Chondrocyte (in vitro differentiated cells): ENCODE results near the gene ESR1. TPM values are rescaled to one million over a fixed set of nuclear protein-coding genes. Genes with fewer than 3 reads are reported as not detected.
"Not testable (repeated sequence)": the region's sequence is repeated elsewhere in the genome, so short reads cannot be mapped to it uniquely, and the experiment has no call there.

ENCODE experiments used
- DNase-seq: peaks from one replicate; pipeline ENCODE4 v3.0.0; 2021; ENCODE audit warnings: mixed read lengths, low spot score
- H3K27ac Mint-ChIP-seq: one replicate; pipeline ENCODE4 v1.8.0; 2021; ENCODE audit warnings: mild to moderate bottlenecking, moderate library complexity, mixed read lengths; ENCODE audit not compliant: unreplicated experiment
- H3K27me3 Mint-ChIP-seq: 2 replicates; pipeline ENCODE4 v1.8.0; 2021; ENCODE audit warnings: low read depth, mixed read lengths
- H3K36me3 Mint-ChIP-seq: 2 replicates; pipeline ENCODE4 v1.8.0; 2021; ENCODE audit warnings: low read depth, mixed read lengths
- H3K4me1 Mint-ChIP-seq: 2 replicates; pipeline ENCODE4 v1.8.0; 2021; ENCODE audit warnings: low read depth, mild to moderate bottlenecking, mixed read lengths
- H3K4me3 Mint-ChIP-seq: one replicate; pipeline ENCODE4 v1.8.0; 2021; ENCODE audit warnings: mild to moderate bottlenecking, moderate library complexity, mixed read lengths; ENCODE audit not compliant: unreplicated experiment
- H3K9me3 Mint-ChIP-seq: 2 replicates; pipeline ENCODE4 v1.8.0; 2021; ENCODE audit warnings: low read depth, mixed read lengths
- total RNA-seq: library from RNA; stranded (reverse); gene quantifications from 3 replicates; pipeline ENCODE4 v1.2.1, GENCODE V29; 2021
- TF ChIP-seq, protein P1 (sequence below): fragments of 200-600 bp; sonication (generic); IDR thresholded peaks from 2 replicates; pipeline ENCODE4 v1.5.0; 2021; ENCODE audit warnings: antibody characterized with exemption, mild to moderate bottlenecking, moderate library complexity

ESR1 gene
- total RNA-seq, 1 donor from 2014 or later, result not detected

DNA sequence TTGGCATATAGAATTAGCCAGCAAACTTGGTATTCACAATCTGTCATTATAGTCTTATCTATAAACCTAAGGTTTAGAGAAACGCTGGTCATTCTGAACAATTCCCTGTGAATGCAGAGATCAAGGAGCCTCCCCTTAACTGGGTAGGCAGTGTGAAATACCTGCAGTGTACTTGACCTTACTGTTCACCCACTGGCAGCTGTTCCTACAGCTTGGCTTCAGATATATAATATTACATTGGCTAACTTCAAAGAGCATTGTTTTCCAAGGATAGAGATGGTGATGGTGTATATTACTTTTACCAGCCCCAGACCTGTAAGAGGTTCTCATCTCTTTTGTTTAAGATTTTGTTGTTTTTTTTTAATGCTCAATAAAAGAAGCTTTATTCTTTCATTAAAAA, 168.3 kb downstream of the ESR1 start:
- DNase-seq, result no peak
- no peak overlapping the region for H3K4me3 Mint-ChIP-seq
- H3K27ac Mint-ChIP-seq, result no peak overlapping the region
- TF ChIP-seq, protein P1, sequence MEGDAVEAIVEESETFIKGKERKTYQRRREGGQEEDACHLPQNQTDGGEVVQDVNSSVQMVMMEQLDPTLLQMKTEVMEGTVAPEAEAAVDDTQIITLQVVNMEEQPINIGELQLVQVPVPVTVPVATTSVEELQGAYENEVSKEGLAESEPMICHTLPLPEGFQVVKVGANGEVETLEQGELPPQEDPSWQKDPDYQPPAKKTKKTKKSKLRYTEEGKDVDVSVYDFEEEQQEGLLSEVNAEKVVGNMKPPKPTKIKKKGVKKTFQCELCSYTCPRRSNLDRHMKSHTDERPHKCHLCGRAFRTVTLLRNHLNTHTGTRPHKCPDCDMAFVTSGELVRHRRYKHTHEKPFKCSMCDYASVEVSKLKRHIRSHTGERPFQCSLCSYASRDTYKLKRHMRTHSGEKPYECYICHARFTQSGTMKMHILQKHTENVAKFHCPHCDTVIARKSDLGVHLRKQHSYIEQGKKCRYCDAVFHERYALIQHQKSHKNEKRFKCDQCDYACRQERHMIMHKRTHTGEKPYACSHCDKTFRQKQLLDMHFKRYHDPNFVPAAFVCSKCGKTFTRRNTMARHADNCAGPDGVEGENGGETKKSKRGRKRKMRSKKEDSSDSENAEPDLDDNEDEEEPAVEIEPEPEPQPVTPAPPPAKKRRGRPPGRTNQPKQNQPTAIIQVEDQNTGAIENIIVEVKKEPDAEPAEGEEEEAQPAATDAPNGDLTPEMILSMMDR, result no peak
- H3K4me1 Mint-ChIP-seq, result no peaks in the 10 kb centered on the region
- H3K27me3 Mint-ChIP-seq, result peaks cover 5% of the 10 kb centered on the region
- no peaks in the 10 kb centered on the region for H3K36me3 Mint-ChIP-seq
- H3K9me3 Mint-ChIP-seq, result peaks cover 5% of the 10 kb centered on the region

- H3K27me3 Mint-ChIP-seq, result peaks cover 16% of the 10 kb centered on the region
- not testable (repeated sequence) for H3K9me3 Mint-ChIP-seq, H3K4me1 Mint-ChIP-seq, H3K36me3 Mint-ChIP-seq, DNase-seq, H3K27ac Mint-ChIP-seq, H3K4me3 Mint-ChIP-seq
These were observed 180.7 kb downstream of the ESR1 start for GRCh38 chr6:151988199-151988598.

DNA sequence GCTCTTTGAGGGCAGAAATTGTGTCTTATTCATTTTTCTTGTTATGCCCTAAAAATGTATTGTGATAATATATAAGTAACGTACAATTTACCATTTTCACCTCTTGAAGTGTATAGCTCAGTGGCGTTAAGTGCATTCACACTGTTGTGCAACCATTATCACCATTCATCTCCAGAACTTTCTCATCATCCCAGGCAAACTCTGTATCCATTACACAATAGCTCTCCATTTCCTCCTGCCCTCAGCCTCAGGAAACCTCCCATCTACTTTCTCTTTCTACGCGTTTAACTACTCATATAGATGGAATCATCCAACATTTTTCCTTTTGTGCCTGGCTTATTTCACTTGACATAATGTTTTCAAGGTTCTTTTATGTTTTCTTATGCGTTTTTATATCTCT, 184.6 kb downstream of the ESR1 start:
- H3K27me3 Mint-ChIP-seq, result peaks cover 16% of the 10 kb centered on the region
- H3K4me1 Mint-ChIP-seq, result no peaks in the 10 kb centered on the region
- DNase-seq, result no peak
- no peaks in the 10 kb centered on the region for H3K9me3 Mint-ChIP-seq
- H3K27ac Mint-ChIP-seq, result no peak overlapping the region
- TF ChIP-seq, protein P1, result no peak
- no peaks in the 10 kb centered on the region for H3K36me3 Mint-ChIP-seq
- H3K4me3 Mint-ChIP-seq, result no peak overlapping the region

GRCh38 chr6:151993364-151993763, 185.9 kb downstream of the ESR1 start:
- DNase-seq, result no peak
- TF ChIP-seq, protein P1, result no peak
- no peaks in the 10 kb centered on the region for H3K9me3 Mint-ChIP-seq

DNA sequence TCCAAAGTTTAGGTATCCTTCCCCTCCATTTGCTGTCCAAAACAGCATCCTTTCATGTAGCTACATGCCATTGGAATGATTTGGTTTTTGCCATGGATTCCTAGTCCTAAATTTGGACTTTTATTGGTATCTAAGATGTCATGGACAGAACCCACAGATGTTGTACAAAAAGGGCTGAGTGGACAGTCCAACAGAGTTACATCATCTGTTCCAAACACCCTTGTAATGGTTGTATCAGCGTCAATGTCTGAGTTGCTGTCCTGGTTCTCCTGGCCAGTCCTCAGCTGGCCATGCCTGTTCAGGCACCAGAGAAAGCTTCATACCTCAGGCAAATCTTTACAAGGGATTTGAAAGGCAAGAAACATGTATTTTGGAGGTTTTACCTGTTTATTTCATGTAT, 191.3 kb downstream of the ESR1 start:
- no peaks in the 10 kb centered on the region for H3K4me1 Mint-ChIP-seq
- no peaks in the 10 kb centered on the region for H3K9me3 Mint-ChIP-seq
- peaks cover 15% of the 10 kb centered on the region for H3K27me3 Mint-ChIP-seq
- no peak overlapping the region for H3K27ac Mint-ChIP-seq
- no peak for DNase-seq
- TF ChIP-seq, protein P1, result no peak
- H3K4me3 Mint-ChIP-seq, result no peak overlapping the region
- H3K36me3 Mint-ChIP-seq, result no peaks in the 10 kb centered on the region

More at GRCh38 chr6:151993364-151993763, 185.9 kb downstream of the ESR1 start:
- peaks cover 15% of the 10 kb centered on the region for H3K27me3 Mint-ChIP-seq
- H3K4me3 Mint-ChIP-seq, result no peak overlapping the region
- H3K27ac Mint-ChIP-seq, result no peak overlapping the region
- H3K4me1 Mint-ChIP-seq, result no peaks in the 10 kb centered on the region
- H3K36me3 Mint-ChIP-seq, result no peaks in the 10 kb centered on the region

DNA sequence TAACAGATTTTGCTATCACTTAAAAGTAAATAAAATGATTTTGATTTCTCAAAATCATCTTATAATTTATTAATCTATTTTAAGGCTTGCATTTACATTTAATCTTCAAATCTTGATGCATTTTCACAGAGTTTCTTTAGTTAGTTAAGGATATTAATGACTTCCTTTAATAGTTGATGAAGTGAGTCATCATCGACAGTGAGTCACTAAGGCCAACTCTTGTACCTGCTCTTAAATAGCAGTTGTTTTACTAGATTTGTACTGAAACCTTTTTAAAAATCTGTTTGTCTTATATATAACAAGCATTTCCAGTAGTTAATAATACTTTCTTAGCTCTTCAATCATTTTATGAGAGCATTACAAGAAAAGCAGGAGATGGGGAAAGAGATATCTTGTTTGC, 191.7 kb downstream of the ESR1 start:
- Mint-ChIP-seq H3K27ac (no peak overlapping the region), H3K36me3 (no peaks in the 10 kb centered on the region), H3K4me3 (no peak overlapping the region), H3K9me3 (no peaks in the 10 kb centered on the region), H3K4me1 (no peaks in the 10 kb centered on the region), H3K27me3 (peaks cover 15% of the 10 kb centered on the region)
- TF ChIP-seq, protein P1, result no peak
- DNase-seq, result no peak
